Transverse colon (tissue), 4 donors: ENCODE measurements around the gene CFAP73.

ENCODE experiments used
- POLR2AphosphoS5 ChIP-seq, 3 donors: sonication (generic); formaldehyde crosslinking; IDR thresholded peaks; one replicate each; pipeline ENCODE4 v1.6.1; 2016; ENCODE audit warnings: antibody characterized with exemption in 3 of 3
- TF ChIP-seq, protein P1 (sequence below), 5 experiments: fragments of 200-600 bp in 3 of 5; fragments of 450-650 bp in 2 of 5; sonication (generic) in 3 of 5; IDR thresholded peaks; 1 replicate in 2 of 5; 2 replicates in 3 of 5; pipeline ENCODE4 v1.5.1; 2016 to 2017; ENCODE audit warnings: antibody characterized with exemption in 5 of 5, inconsistent platforms in 3 of 5, mild to moderate bottlenecking in 2 of 5, moderate library complexity in 1 of 5

DNA sequence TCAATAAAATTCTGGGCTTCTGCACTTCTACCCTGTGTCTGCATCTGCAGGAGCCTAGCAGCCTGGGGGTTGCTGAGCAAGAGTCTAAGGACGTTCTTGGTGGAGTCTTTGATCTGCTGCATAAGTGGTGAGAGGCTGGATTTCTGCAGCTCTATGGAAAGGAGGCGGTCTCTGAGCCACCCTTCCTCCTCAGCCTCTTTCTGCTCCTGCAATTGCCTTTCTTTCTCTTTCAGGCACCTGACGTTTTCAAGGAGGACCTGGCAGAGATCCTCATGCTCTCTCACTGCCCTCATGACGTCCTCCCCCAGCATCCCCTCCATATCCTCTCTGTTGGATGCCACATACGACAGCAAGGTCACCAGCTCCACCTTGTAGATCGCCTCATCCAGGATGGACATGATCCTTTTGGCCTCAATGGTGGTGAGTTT, 58.1 kb downstream of the CFAP73 start:
- TF ChIP-seq, protein P1, sequence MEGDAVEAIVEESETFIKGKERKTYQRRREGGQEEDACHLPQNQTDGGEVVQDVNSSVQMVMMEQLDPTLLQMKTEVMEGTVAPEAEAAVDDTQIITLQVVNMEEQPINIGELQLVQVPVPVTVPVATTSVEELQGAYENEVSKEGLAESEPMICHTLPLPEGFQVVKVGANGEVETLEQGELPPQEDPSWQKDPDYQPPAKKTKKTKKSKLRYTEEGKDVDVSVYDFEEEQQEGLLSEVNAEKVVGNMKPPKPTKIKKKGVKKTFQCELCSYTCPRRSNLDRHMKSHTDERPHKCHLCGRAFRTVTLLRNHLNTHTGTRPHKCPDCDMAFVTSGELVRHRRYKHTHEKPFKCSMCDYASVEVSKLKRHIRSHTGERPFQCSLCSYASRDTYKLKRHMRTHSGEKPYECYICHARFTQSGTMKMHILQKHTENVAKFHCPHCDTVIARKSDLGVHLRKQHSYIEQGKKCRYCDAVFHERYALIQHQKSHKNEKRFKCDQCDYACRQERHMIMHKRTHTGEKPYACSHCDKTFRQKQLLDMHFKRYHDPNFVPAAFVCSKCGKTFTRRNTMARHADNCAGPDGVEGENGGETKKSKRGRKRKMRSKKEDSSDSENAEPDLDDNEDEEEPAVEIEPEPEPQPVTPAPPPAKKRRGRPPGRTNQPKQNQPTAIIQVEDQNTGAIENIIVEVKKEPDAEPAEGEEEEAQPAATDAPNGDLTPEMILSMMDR (IDR thresholded peaks at IDR 0.05): no peak
- no peak for TF ChIP-seq POLR2AphosphoS5 (IDR thresholded peaks at IDR 0.05)
